Heart right ventricle (tissue), 16 donors: ENCODE data around the gene CCDC174. TPM values are rescaled to one million over a fixed set of nuclear protein-coding genes. Genes with fewer than 3 reads are reported as not detected.

Source experiments
- ATAC-seq, 8 donors: fragments of 200-7000 bp; cut with Tn5 transposase; one replicate each; pipeline ENCODE4 v1.9.1; 2020; ENCODE audit warnings: mild to moderate bottlenecking in 8 of 8, moderate library complexity in 8 of 8, moderate number of reproducible peaks in 1 of 8
- DNase-seq, 2 donors: peaks; one replicate each; pipeline ENCODE4 v3.0.0-alpha.2; 2020
- H3K27ac ChIP-seq, 10 donors: fragments of 200-600 bp; sonication (generic) in 2 of 10; one replicate each; pipeline versions ENCODE4 v1.5.0 to v1.8.0; 2020 to 2022; ENCODE audit warnings: mild to moderate bottlenecking in 3 of 10
- H3K27me3 ChIP-seq, 7 donors: fragments of 200-600 bp; one replicate each; pipeline ENCODE4 v1.8.0; 2021 to 2022; ENCODE audit warnings: mild to moderate bottlenecking in 2 of 7
- H3K36me3 ChIP-seq, 9 donors: fragments of 200-600 bp; sonication (generic) in 1 of 9; one replicate each; pipeline versions ENCODE4 v1.5.0 to v1.8.0; 2020 to 2022; ENCODE audit warnings: mild to moderate bottlenecking in 2 of 9
- H3K4me1 ChIP-seq, 9 donors: fragments of 200-600 bp; sonication (generic) in 1 of 9; one replicate each; pipeline versions ENCODE4 v1.5.0 to v1.8.0; 2020 to 2022; ENCODE audit warnings: mild to moderate bottlenecking in 4 of 9
- H3K4me3 ChIP-seq, 10 donors: fragments of 200-600 bp; sonication (generic) in 2 of 10; one replicate each; pipeline versions ENCODE4 v1.5.0 to v1.8.0; 2020 to 2022; ENCODE audit warnings: mild to moderate bottlenecking in 7 of 10, moderate library complexity in 2 of 10
- H3K9me3 ChIP-seq, 11 donors: fragments of 200-600 bp in 10 of 11; sonication (generic) in 2 of 11; one replicate each; pipeline versions ENCODE4 v1.5.0 to v1.8.0; 2013 to 2022; ENCODE audit warnings: mild to moderate bottlenecking in 2 of 11, control low read depth in 1 of 11, moderate library complexity in 1 of 11
- CTCF ChIP-seq, 9 donors: fragments of 200-600 bp; sonication (generic) in 2 of 9; IDR thresholded peaks; one replicate each; pipeline versions ENCODE4 v1.5.0 to v1.8.0; 2021 to 2022; ENCODE audit warnings: antibody characterized with exemption in 9 of 9, mild to moderate bottlenecking in 5 of 9, moderate library complexity in 1 of 9
- WGBS, 2 donors: extraction: QIAGEN DNeasy Blood & Tissue Kit; methylation state at CpG; one replicate each; pipeline ENCODE4 v1.1.7; 2013; ENCODE audit warnings: inconsistent platforms in 1 of 2; 5-methylcytosine and 5-hydroxymethylcytosine counted together
- intact Hi-C, 10 donors: fragments of 100-400 bp; cut with DNase I; formaldehyde crosslinking; loops; one replicate each; pipeline versions ENCODE4 v1.11.1 to v1.14.2; 2022
- polyA plus RNA-seq, 2 donors: library from polyadenylated mRNA; stranded (reverse); fragments of 200-250 nt; gene quantifications; one replicate each; pipeline ENCODE4 v1.2.3, GENCODE V29; 2013
- total RNA-seq, 10 donors: library from RNA; stranded (reverse); fragmentation: NEBNext Ultra II Directional in 3 of 10; extraction: Animal tissue kit (Norgen Biotek cat#: 25700) in 3 of 10; gene quantifications; one replicate each; pipeline versions ENCODE4 v1.2.1 to v1.2.4, GENCODE V29; 2021 to 2023
- donor health status: Arrhythmogenic right ventricular cardiomyopathy.
- donor health status: ischemic (EF 13 %, LVEDD 7.1; RV severe dilation, severe dysfunction).
- donor health status: healthy with polysubstance abuse.
- donor health status: DM: no; HTN: yes; CAD: no.
- donor health status: DM: no; HTN: no; CAD: no.
- donor health status: ischemic (EF 25% LVEDD 6.9; RV normal size, moderate dysfunction).
- donor health status: ischemic (EF 25% LVEDD 5.7; RV mildly dilated, moderate dysfunction).
- donor health status: healthy.
- donor health status: DM: yes; HTN: yes; CAD: no.
- donor health status: Ischemic cardiomyopathy.
- donor health status: ischemic (EF 35%, LVEDD 5.7; RV mildly dilated, moderate dysfunction).
- donor health status: nonischemic (EF 11% LVEDD 7.7; RV severe dilation, severe dysfunction).
- donor health status: DM: yes; HTN: yes; CAD: no.
- donor health status: PGD.
- donor health status: ischemic (EF 29% LVEDD 5.4; RV normal size, mild dysfunction).
- donor health status: nonischemic (EF 23%, LVEDD 6.1; RV moderate dilation, normal function).

The CCDC174 gene
- total and polyA plus RNA-seq, 12 donors = 10.0 to 18.6 (median 11.6) TPM

- no peak for TF ChIP-seq CTCF (IDR thresholded peaks at IDR 0.05)
- Histone ChIP-seq H3K36me3 (no peaks in the 10 kb centered on the region), H3K9me3 (no peaks in the 10 kb centered on the region), H3K4me1 (no peaks in the 10 kb centered on the region), H3K27ac (no peak overlapping the region), H3K27me3 (peaks cover 0 to 71% (median 45%) of the 10 kb centered on the region in 7 donors), H3K4me3 (no peak overlapping the region)
- ATAC-seq (no peak), DNase-seq (no peak)
- WGBS, 2 donors = 39 to 52% methylated on average over 10 of the region's 10 CpGs
- intact Hi-C loops = no loop called here
These were observed 11.4 kb upstream of the CCDC174 start for GRCh38 chr3:14640157-14640562.

GRCh38 chr3:14640734-14641133, 10.8 kb upstream of the CCDC174 start:
- 35 to 49% methylated on average over 2 of the region's 2 CpGs for WGBS, 2 donors
- no peaks in the 10 kb centered on the region for H3K9me3 ChIP-seq
- no peak overlapping the region for H3K27ac ChIP-seq
- DNase-seq (no peak), ATAC-seq (no peak)
- H3K27me3 ChIP-seq = peaks cover 0 to 65% (median 45%) of the 10 kb centered on the region in 7 donors
- no peak for TF ChIP-seq CTCF (IDR thresholded peaks at IDR 0.05)
- H3K36me3 ChIP-seq = no peaks in the 10 kb centered on the region
- no peaks in the 10 kb centered on the region for H3K4me1 ChIP-seq
- intact Hi-C loops = no loop called here
- no peak overlapping the region for H3K4me3 ChIP-seq

- Histone ChIP-seq H3K4me1 (no peaks in the 10 kb centered on the region), H3K36me3 (no peaks in the 10 kb centered on the region), H3K27me3 (peaks cover 0 to 61% (median 43%) of the 10 kb centered on the region in 7 donors), H3K4me3 (no peak overlapping the region), H3K9me3 (no peaks in the 10 kb centered on the region), H3K27ac (no peak overlapping the region)
- TF ChIP-seq CTCF (IDR thresholded peaks at IDR 0.05) = no peak
- ATAC-seq = no peak
- 73 to 83% methylated on average over 4 of the region's 4 CpGs for WGBS, 2 donors
- no peak for DNase-seq
- intact Hi-C loops = no loop called here
These were observed 10.2 kb upstream of the CCDC174 start for GRCh38 chr3:14641346-14641745.

- TF ChIP-seq CTCF (IDR thresholded peaks at IDR 0.05) = no peak
- intact Hi-C loops = loop anchor here in 1 of 10 donors (5.0 kb wide), 1 partner anchor 88 kb away; no protein-coding TSS in a partner anchor
- no peaks in the 10 kb centered on the region for H3K9me3 ChIP-seq
- H3K36me3 ChIP-seq = no peaks in the 10 kb centered on the region
- H3K4me3 ChIP-seq = no peak overlapping the region
- H3K27me3 ChIP-seq = peaks cover 0 to 26% (median 10%) of the 10 kb centered on the region in 7 donors
- no peak overlapping the region for H3K27ac ChIP-seq
- DNase-seq = no peak
- ATAC-seq = no peak
- 85 to 87% methylated on average over 5 of the region's 5 CpGs for WGBS, 2 donors
- peaks cover 0 to 22% (median 15%) of the 10 kb centered on the region in 9 donors for H3K4me1 ChIP-seq
These were observed 6.1 kb upstream of the CCDC174 start for GRCh38 chr3:14645453-14645852.
